ENCODE measurements around the gene SNAI1. TPM values are rescaled to one million over a fixed set of nuclear protein-coding genes. Genes with fewer than 3 reads are reported as not detected.

SNAI1 gene
- total and polyA plus RNA-seq, 8 donors: 0.37 to 7.1 (median 2.7) TPM; not detected in 2

- 40 to 62% (median 51%) methylated on average over 11 to 12 of the region's 12 CpGs for WGBS, 5 donors
- no peaks in the 10 kb centered on the region for H3K36me3 ChIP-seq
- peaks cover 0 to 20% (median 13%) of the 10 kb centered on the region in 4 donors for H3K4me1 ChIP-seq
- intact Hi-C loops (cut with DNase I; ENCODE audit: low total_unique reads): no loop called here
- peak in 1 of 2 donors; percentile 53 for DNase-seq
- TF ChIP-seq CTCF (IDR thresholded peaks at IDR 0.05) (no peak), POLR2AphosphoS5 (IDR thresholded peaks at IDR 0.05) (no peak), POLR2A (IDR thresholded peaks at IDR 0.05) (no peak), EP300 (IDR thresholded peaks at IDR 0.05) (no peak)
- H3K27ac ChIP-seq: no peak overlapping the region
- no peak overlapping the region for H3K4me3 ChIP-seq
- peaks cover 0 to 45% (median 16%) of the 10 kb centered on the region in 3 donors for H3K27me3 ChIP-seq
- no peaks in the 10 kb centered on the region for H3K9me3 ChIP-seq
These were observed 29.8 kb downstream of the SNAI1 start for GRCh38 chr20:50012282-50013263.

DNA sequence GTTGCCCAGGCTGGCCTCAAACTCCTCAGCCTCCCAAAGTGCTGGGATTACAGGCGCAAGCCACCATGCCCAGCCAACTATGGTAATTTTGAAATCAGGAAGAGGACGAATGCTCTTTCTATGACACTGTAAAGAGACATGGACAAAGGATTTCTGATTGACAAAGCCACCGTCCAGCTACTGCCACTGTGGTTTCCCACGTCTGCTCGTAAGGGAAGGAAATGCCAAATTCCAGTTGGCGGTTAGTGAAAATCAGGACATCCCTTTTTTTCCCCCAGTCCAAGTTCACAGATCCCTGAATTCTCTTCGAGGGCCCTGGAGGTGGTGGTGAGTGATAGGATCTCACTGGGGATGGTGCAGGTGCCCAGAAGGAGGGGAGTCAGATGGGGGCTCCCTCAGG lies 31.2 kb downstream of the SNAI1 start:
- Histone ChIP-seq H3K9me3 (no peaks in the 10 kb centered on the region), H3K4me1 (peaks cover 0 to 20% (median 13%) of the 10 kb centered on the region in 4 donors), H3K36me3 (no peaks in the 10 kb centered on the region), H3K4me3 (no peak overlapping the region), H3K27ac (no peak overlapping the region), H3K27me3 (peaks cover 0 to 35% (median 16%) of the 10 kb centered on the region in 3 donors)
- intact Hi-C loops (cut with DNase I; ENCODE audit: low total_unique reads): no loop called here
- TF ChIP-seq POLR2A (IDR thresholded peaks at IDR 0.05) (no peak), POLR2AphosphoS5 (IDR thresholded peaks at IDR 0.05) (no peak), CTCF (IDR thresholded peaks at IDR 0.05) (no peak), EP300 (IDR thresholded peaks at IDR 0.05) (no peak)
- no peak for DNase-seq
- WGBS, 5 donors: 70 to 94% (median 87%) methylated on average over 7 of the region's 7 CpGs

- DNase-seq: peak in 1 of 2 donors; percentile 77
- no peaks in the 10 kb centered on the region for H3K36me3 ChIP-seq
- no peak for TF ChIP-seq POLR2AphosphoS5 (IDR thresholded peaks at IDR 0.05)
- no peak for TF ChIP-seq POLR2A (IDR thresholded peaks at IDR 0.05)
- TF ChIP-seq EP300 (IDR thresholded peaks at IDR 0.05): no peak
- TF ChIP-seq CTCF (IDR thresholded peaks at IDR 0.05): no peak
- H3K27me3 ChIP-seq: peaks cover 0 to 27% (median 9%) of the 10 kb centered on the region in 3 donors
- intact Hi-C loops (cut with DNase I; ENCODE audit: low total_unique reads): no loop called here
- H3K9me3 ChIP-seq: no peaks in the 10 kb centered on the region
- H3K27ac ChIP-seq: no peak overlapping the region
- H3K4me3 ChIP-seq: no peak overlapping the region
- H3K4me1 ChIP-seq: peaks cover 0 to 12% (median 11%) of the 10 kb centered on the region in 4 donors
- WGBS, 5 donors: 60 to 74% (median 68%) methylated on average over 24 to 37 of the region's 38 CpGs
These were observed 32.1 kb downstream of the SNAI1 start for GRCh38 chr20:50014570-50015562.

- 79 to 89% (median 86%) methylated on average over 8 of the region's 8 CpGs; no CpG with 5 or more reads in 1 of the 5 donors for WGBS, 5 donors
These were observed 32.8 kb downstream of the SNAI1 start for GRCh38 chr20:50015636-50015992.

More at GRCh38 chr20:50015636-50015992, 32.8 kb downstream of the SNAI1 start:
- no peak for DNase-seq
- Histone ChIP-seq H3K4me1 (peaks cover 0 to 12% (median 9%) of the 10 kb centered on the region in 4 donors), H3K36me3 (no peaks in the 10 kb centered on the region), H3K9me3 (no peaks in the 10 kb centered on the region), H3K4me3 (no peak overlapping the region), H3K27ac (no peak overlapping the region), H3K27me3 (peaks cover 0 to 19% (median 2%) of the 10 kb centered on the region in 3 donors)
- TF ChIP-seq CTCF (IDR thresholded peaks at IDR 0.05): no peak
- no peak for TF ChIP-seq POLR2A (IDR thresholded peaks at IDR 0.05)
- TF ChIP-seq POLR2AphosphoS5 (IDR thresholded peaks at IDR 0.05): no peak
- no peak for TF ChIP-seq EP300 (IDR thresholded peaks at IDR 0.05)
- intact Hi-C loops (cut with DNase I; ENCODE audit: low total_unique reads): no loop called here

Data from stomach (tissue), 9 donors.